Calu3 (cell line): ENCODE results near the gene KDM2A. TPM values are rescaled to one million over a fixed set of nuclear protein-coding genes. Genes with fewer than 3 reads are reported as not detected.

ENCODE experiments used
- BruUV-seq: library from RNA; stranded (reverse); fragments of 400-500 nt; replicated peaks from 2 replicates; lab custom pipeline; 2021; lab: Mats Ljungman, UMichigan
- CTCF ChIA-PET: fragments of 300-600 bp; sonication (Branson Sonifier 250); formaldehyde crosslinking; loops from one replicate; lab custom pipeline; 2022; ENCODE audit warnings: antibody characterized with exemption; lab: Charles Lee
- DNase-seq: peaks from one replicate; pipeline ENCODE4 v3.0.0; 2022
- H3K27ac Mint-ChIP-seq: one replicate; pipeline ENCODE4 v1.8.0; 2022; ENCODE audit warnings: mixed read lengths; ENCODE audit not compliant: unreplicated experiment
- H3K27me3 Mint-ChIP-seq: one replicate; pipeline ENCODE4 v1.8.0; 2022; ENCODE audit warnings: mixed read lengths; ENCODE audit not compliant: unreplicated experiment
- H3K36me3 Mint-ChIP-seq: one replicate; pipeline ENCODE4 v1.8.0; 2022; ENCODE audit warnings: mild to moderate bottlenecking, moderate library complexity, mixed read lengths; ENCODE audit not compliant: insufficient read depth, unreplicated experiment
- H3K4me1 Mint-ChIP-seq: one replicate; pipeline ENCODE4 v1.8.0; 2022; ENCODE audit warnings: mild to moderate bottlenecking, low read depth, mixed read lengths; ENCODE audit not compliant: unreplicated experiment
- H3K4me3 Mint-ChIP-seq: one replicate; pipeline ENCODE4 v1.8.0; 2022; ENCODE audit warnings: mild to moderate bottlenecking, low read depth, moderate library complexity, mixed read lengths; ENCODE audit not compliant: unreplicated experiment
- H3K9me3 Mint-ChIP-seq: one replicate; pipeline ENCODE4 v1.8.0; 2022; ENCODE audit warnings: low read depth, mixed read lengths; ENCODE audit not compliant: unreplicated experiment
- CTCF ChIP-seq: fragments of 200-600 bp; IDR thresholded peaks from one replicate; pipeline ENCODE4 v1.8.0; 2022; ENCODE audit warnings: antibody characterized with exemption; ENCODE audit not compliant: unreplicated experiment
- intact Hi-C: fragments of 100-400 bp; cut with micrococcal nuclease; formaldehyde crosslinking; loops from one replicate; pipeline ENCODE4 v1.10.0; 2022; ENCODE audit not compliant: unreplicated experiment
- total RNA-seq: library from RNA; stranded (reverse); gene quantifications from 2 replicates; pipeline ENCODE4 v1.2.3, GENCODE V29; 2022

KDM2A gene
- total RNA-seq, 1 experiment from 2014 or later: 73.2 TPM

GRCh38 chr11:67267188-67268080 lies 148.4 kb downstream of the KDM2A start:
- peaks cover 54% of the 10 kb centered on the region for H3K36me3 Mint-ChIP-seq
- peak; percentile 30 for DNase-seq
- peak overlapping the region; percentile 97 for H3K27ac Mint-ChIP-seq
- no peaks in the 10 kb centered on the region for H3K9me3 Mint-ChIP-seq
- CTCF ChIA-PET: interaction anchor here (0.6 to 2.4 kb wide), 3 partner anchors 50 to 115 kb away, joined by 3 to 24 read pairs (median 3); no protein-coding TSS in a partner anchor
- no peak for TF ChIP-seq CTCF
- H3K4me3 Mint-ChIP-seq: peak overlapping the region; percentile 100
- no peaks in the 10 kb centered on the region for H3K27me3 Mint-ChIP-seq
- peaks cover 37% of the 10 kb centered on the region for H3K4me1 Mint-ChIP-seq
- intact Hi-C loops: loop anchor here (10.0 kb wide), 1 partner anchor 117 kb away; no protein-coding TSS in a partner anchor
- BruUV-seq: no TSS peak

- Mint-ChIP-seq H3K4me3 (peak overlapping the region; percentile 100), H3K27me3 (no peaks in the 10 kb centered on the region), H3K9me3 (no peaks in the 10 kb centered on the region), H3K27ac (no peak overlapping the region), H3K36me3 (peaks cover 48% of the 10 kb centered on the region), H3K4me1 (peaks cover 28% of the 10 kb centered on the region)
- intact Hi-C loops: loop anchor here (10.0 kb wide), 1 partner anchor 116 kb away; no protein-coding TSS in a partner anchor
- no peak for TF ChIP-seq CTCF
- CTCF ChIA-PET: interaction anchor here (2.4 kb wide), 1 partner anchor 49 kb away, joined by 24 read pairs; no protein-coding TSS in a partner anchor
- DNase-seq: no peak
- TSS peak; percentile 34 for BruUV-seq
Measured at GRCh38 chr11:67268081-67268961, 149.3 kb downstream of the KDM2A start.

GRCh38 chr11:67268962-67269268 lies 149.9 kb downstream of the KDM2A start:
- peaks cover 48% of the 10 kb centered on the region for H3K36me3 Mint-ChIP-seq
- intact Hi-C loops: loop anchor here (10.0 kb wide), 1 partner anchor 116 kb away; no protein-coding TSS in a partner anchor
- BruUV-seq: no TSS peak
- no peak for DNase-seq
- no peak for TF ChIP-seq CTCF
- H3K9me3 Mint-ChIP-seq: no peaks in the 10 kb centered on the region
- CTCF ChIA-PET: no interaction called here
- no peaks in the 10 kb centered on the region for H3K27me3 Mint-ChIP-seq
- H3K27ac Mint-ChIP-seq: no peak overlapping the region
- peak overlapping the region; percentile 14 for H3K4me3 Mint-ChIP-seq
- H3K4me1 Mint-ChIP-seq: peaks cover 27% of the 10 kb centered on the region
